K562 (cell line): Measurements from ENCODE around the gene RPL11. TPM values are rescaled to one million over a fixed set of nuclear protein-coding genes. Genes with fewer than 3 reads are reported as not detected.

Source experiments
- CGGBP1 ChIP-seq: fragments of 250-450 bp; sonication (Bioruptor Pico); IDR thresholded peaks from 2 replicates; pipeline ENCODE4 v1.9.0; 2021; ENCODE audit warnings: mild to moderate bottlenecking
- DMBX1 ChIP-seq: fragments of 250-450 bp; sonication (Bioruptor Pico); IDR thresholded peaks from 2 replicates; pipeline ENCODE4 v1.8.0; 2022; ENCODE audit warnings: inconsistent platforms, mild to moderate bottlenecking, moderate library complexity, borderline replicate concordance
- ETV1 ChIP-seq: fragments of 450-650 bp; conservative IDR thresholded peaks from 2 replicates; pipeline ENCODE4 v1.6.1; 2016; ENCODE audit warnings: missing genetic modification characterization, control low read depth, low read depth, missing compliant biosample characterization
- FIP1L1 ChIP-seq: fragments of 200-400 bp; formaldehyde crosslinking; IDR thresholded peaks from 2 replicates; pipeline ENCODE4 v1.6.1; 2018; ENCODE audit warnings: mild to moderate bottlenecking, low read depth, low read length; ENCODE audit not compliant: poor library complexity, severe bottlenecking
- GMEB1 ChIP-seq: fragments of 250-450 bp; sonication (Bioruptor Pico); IDR thresholded peaks from 2 replicates; pipeline ENCODE4 v1.4.0; 2020; ENCODE audit warnings: mild to moderate bottlenecking
- HDAC1 ChIP-seq, 2 experiments: fragments of 450-650 bp; IDR thresholded peaks; 2 replicates each; pipeline ENCODE4 v1.6.1; 2016 to 2017; ENCODE audit warnings: inconsistent platforms in 1 of 2, mild to moderate bottlenecking in 1 of 2, moderate library complexity in 1 of 2
- HDAC6 ChIP-seq: IDR thresholded peaks from 2 replicates; pipeline ENCODE4 v1.6.1; 2012; ENCODE audit warnings: low read depth, mild to moderate bottlenecking, control low read depth, inconsistent platforms, low read length, moderate library complexity
- HNRNPK ChIP-seq: fragments of 200-400 bp; formaldehyde crosslinking; IDR thresholded peaks from one replicate; pipeline ENCODE4 v1.6.1; 2018; ENCODE audit warnings: mild to moderate bottlenecking, low read depth, low read length; ENCODE audit not compliant: poor library complexity, severe bottlenecking
- L3MBTL2 ChIP-seq: fragments of 450-650 bp; IDR thresholded peaks from 2 replicates; pipeline ENCODE4 v1.6.1; 2016; ENCODE audit warnings: mild to moderate bottlenecking, moderate library complexity
- MED1 ChIP-seq: sonication (generic); formaldehyde crosslinking; IDR thresholded peaks from 2 replicates; pipeline ENCODE4 v1.8.1; 2023; ENCODE audit warnings: missing genetic modification reagents, borderline replicate concordance
- PCBP2 ChIP-seq: fragments of 200-400 bp; formaldehyde crosslinking; IDR thresholded peaks from 2 replicates; pipeline ENCODE4 v1.6.1; 2018; ENCODE audit warnings: low read length, low read depth, mild to moderate bottlenecking, moderate library complexity; ENCODE audit not compliant: poor library complexity, severe bottlenecking
- POLR2A ChIP-seq: fragments of 450-650 bp; conservative IDR thresholded peaks from 2 replicates; pipeline ENCODE4 v1.6.1; 2016
- SAP30 ChIP-seq: fragments of 200-600 bp; sonication (generic); IDR thresholded peaks from 2 replicates; pipeline ENCODE4 v1.6.1; 2012; ENCODE audit warnings: borderline replicate concordance, low read depth, mild to moderate bottlenecking, moderate library complexity, low read length, control low read depth, inconsistent platforms; ENCODE audit not compliant: insufficient read depth, poor library complexity, severe bottlenecking
- STAG1 ChIP-seq: sonication (generic); formaldehyde crosslinking; IDR thresholded peaks from 2 replicates; pipeline ENCODE4 v1.5.0; 2020; ENCODE audit warnings: missing genetic modification reagents, borderline replicate concordance
- TAF7 ChIP-seq: fragments of 450-650 bp; IDR thresholded peaks from 2 replicates; pipeline ENCODE4 v1.6.1; 2016; ENCODE audit warnings: missing genetic modification characterization, missing compliant biosample characterization
- ZNF445 ChIP-seq: fragments of 250-450 bp; sonication (Bioruptor Pico); IDR thresholded peaks from 2 replicates; pipeline ENCODE4 v1.4.0; 2020; ENCODE audit warnings: low read depth, mild to moderate bottlenecking, moderate library complexity
- ZNF592 ChIP-seq: fragments of 450-650 bp; IDR thresholded peaks from 2 replicates; pipeline ENCODE4 v1.6.1; 2017; ENCODE audit warnings: antibody characterized with exemption, mild to moderate bottlenecking
- polyA plus RNA-seq, 8 experiments: library from polyadenylated mRNA; depleted of rRNA in 4 of 8; stranded (reverse) in 5 of 8; unstranded in 3 of 8; fragments of >200 nt; fragmentation: Nextera tagmentation in 2 of 8; fragmentation: Illumina TruSeq in 1 of 8; extraction: Ambion mirVana in 2 of 8; extraction: Trizol in 1 of 8; gene quantifications; 2 replicates each; pipeline versions ENCODE4 v1.2.1 to v1.2.3, GENCODE V29; 2011 to 2014; ENCODE audit warnings: inconsistent platforms in 1 of 8, missing spikeins in 1 of 8
- total RNA-seq, 7 experiments: library from RNA; depleted of rRNA in 6 of 7; stranded (reverse); fragments of >200 nt in 6 of 7; fragmentation: Illumina TruSeq in 2 of 7; extraction: Trizol in 2 of 7; gene quantifications; 2 replicates each; pipeline versions ENCODE4 v1.2.1 to v1.2.3, GENCODE V29; 2011 to 2021; ENCODE audit warnings: low replicate concordance in 1 of 7
- TF ChIP-seq, protein P1 (sequence below): fragments of 450-650 bp; IDR thresholded peaks from 2 replicates; pipeline ENCODE4 v1.6.1; 2016

Gene RPL11
- total and polyA plus RNA-seq, 9 of the 15 experiments (the other 6 are each of a cell fraction or from before 2014, with no cell fraction given) = 1,781 to 4,526 (median 3,111) TPM

- peak; percentile 72; the same call in 1 of the 2 replicates for TF ChIP-seq ZNF592
- peak; percentile 84 for TF ChIP-seq SAP30
- TF ChIP-seq, protein P1, sequence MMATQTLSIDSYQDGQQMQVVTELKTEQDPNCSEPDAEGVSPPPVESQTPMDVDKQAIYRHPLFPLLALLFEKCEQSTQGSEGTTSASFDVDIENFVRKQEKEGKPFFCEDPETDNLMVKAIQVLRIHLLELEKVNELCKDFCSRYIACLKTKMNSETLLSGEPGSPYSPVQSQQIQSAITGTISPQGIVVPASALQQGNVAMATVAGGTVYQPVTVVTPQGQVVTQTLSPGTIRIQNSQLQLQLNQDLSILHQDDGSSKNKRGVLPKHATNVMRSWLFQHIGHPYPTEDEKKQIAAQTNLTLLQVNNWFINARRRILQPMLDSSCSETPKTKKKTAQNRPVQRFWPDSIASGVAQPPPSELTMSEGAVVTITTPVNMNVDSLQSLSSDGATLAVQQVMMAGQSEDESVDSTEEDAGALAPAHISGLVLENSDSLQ = peak; percentile 18; the same call in 1 of the 2 replicates
- 0 out of 2 replicates have a peak, but pooled peaks have one; percentile 23 for TF ChIP-seq TAF7
- peak; percentile 46 for TF ChIP-seq HNRNPK
- TF ChIP-seq MED1 (CRISPR knock-in tag) = 0 out of 2 replicates have a peak, but pooled peaks have one; percentile 60
- 0 out of 2 replicates have a peak, but pooled peaks have one; percentile 6 for TF ChIP-seq DMBX1 (CRISPR knock-in tag)
- TF ChIP-seq STAG1 (CRISPR knock-in tag) = peak; percentile 31; the same call in 1 of the 2 replicates
- TF ChIP-seq HDAC1 (IDR thresholded peaks at IDR 0.05) = peak; percentile 50; a peak in 2 of 4 replicates
- TF ChIP-seq PCBP2 = peak; percentile 48
- peak; percentile 59; the same call in 1 of the 2 replicates for TF ChIP-seq L3MBTL2
- TF ChIP-seq CGGBP1 (CRISPR knock-in tag) = peak; percentile 67; the same call in 1 of the 2 replicates
- TF ChIP-seq ETV1 (tag) = peak; percentile 49; the same call in 1 of the 2 replicates
- TF ChIP-seq FIP1L1 = peak; percentile 91
- 0 out of 2 replicates have a peak, but pooled peaks have one; percentile 10 for TF ChIP-seq HDAC6
- peak; percentile 94 for TF ChIP-seq POLR2A
- TF ChIP-seq GMEB1 (CRISPR knock-in tag) = peak; percentile 76
- no peak for TF ChIP-seq ZNF445 (CRISPR knock-in tag)
These were observed 51.9 kb downstream of the RPL11 start, which contains the start of gene ELOA (continued) for GRCh38 chr1:23743287-23744152.
